ENCODE results near the gene MAD1L1.

DNA sequence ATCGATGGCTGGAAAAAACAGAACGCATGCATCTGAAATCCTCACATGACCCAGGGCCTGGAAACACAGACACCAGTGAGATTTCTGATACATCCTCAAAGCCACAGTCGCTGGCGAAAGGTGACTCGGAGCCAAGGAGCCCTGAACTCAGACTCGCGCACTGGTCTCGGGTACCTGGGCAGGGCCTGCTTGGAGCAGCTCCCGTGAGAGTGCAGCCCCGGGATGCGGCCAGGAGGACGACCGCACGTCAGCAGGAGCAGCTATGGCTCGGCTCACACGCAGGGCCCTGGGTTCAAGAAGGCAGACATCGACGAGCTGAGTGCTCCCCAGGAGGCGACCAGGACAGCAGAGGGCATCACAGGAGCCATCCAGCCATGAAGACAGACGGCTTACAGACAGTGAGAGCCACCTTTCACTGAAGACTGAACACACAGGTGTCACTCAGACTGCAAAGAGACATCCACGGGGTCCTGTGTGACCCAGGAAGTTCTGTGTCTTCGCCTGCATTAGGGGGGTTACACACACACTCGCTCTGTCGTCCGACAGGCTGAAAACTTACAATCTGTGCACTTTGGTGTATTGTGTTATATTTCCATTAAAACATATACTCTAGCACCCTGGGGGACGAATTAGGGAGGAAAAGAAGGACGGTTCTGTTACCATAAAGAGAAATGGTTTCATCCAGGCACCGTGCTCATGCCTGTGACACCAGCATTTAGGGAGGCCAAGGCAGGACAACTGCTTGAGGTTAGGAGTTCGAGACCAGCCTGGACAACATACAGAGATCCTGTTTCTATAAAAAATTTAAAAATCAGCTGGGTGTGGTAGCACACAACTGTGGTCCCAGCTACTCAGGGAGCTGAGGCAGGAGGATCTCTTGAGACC is 227.7 kb downstream of the MAD1L1 start:
- TF ChIP-seq CTCF (conservative IDR thresholded peaks at IDR 0.05): no peak
- TF ChIP-seq EZH2 (IDR thresholded peaks at IDR 0.05; ENCODE audit: low read depth): no peak

Data from PC-9 (cell line).